ENCODE data around the gene ACTN2.

ACTN2 gene

GRCh38 chr1:236785477-236785876, 99.2 kb downstream of the ACTN2 start:
- DNase-seq = no peak

- DNase-seq = no peak
Observed at GRCh38 chr1:236786453-236786852, 100.2 kb downstream of the ACTN2 start.

- no peak for DNase-seq
Observed at GRCh38 chr1:236794585-236795034, 108.3 kb downstream of the ACTN2 start.

- DNase-seq = peak; percentile 90
Observed at GRCh38 chr1:236795035-236795756, 108.9 kb downstream of the ACTN2 start, which contains the start of gene MTR. TSS of gene MTR (plus strand) at chr1:236795292. CDS start at chr1:236795704, 412 bp downstream.

- no peak for DNase-seq
Observed at GRCh38 chr1:236795757-236796667, 109.7 kb downstream of the ACTN2 start.

- DNase-seq = no peak
Observed at GRCh38 chr1:236799001-236799400, 112.7 kb downstream of the ACTN2 start.

- DNase-seq = no peak
Observed at GRCh38 chr1:236800002-236800620, 113.8 kb downstream of the ACTN2 start.

- DNase-seq = no peak
Observed at GRCh38 chr1:236800623-236801022, 114.3 kb downstream of the ACTN2 start.

- no peak for DNase-seq
Observed at GRCh38 chr1:236802264-236802663, 116.0 kb downstream of the ACTN2 start.

- DNase-seq = no peak
Observed at GRCh38 chr1:236806634-236807033, 120.3 kb downstream of the ACTN2 start.

GRCh38 chr1:236808005-236808404, 121.7 kb downstream of the ACTN2 start:
- no peak for DNase-seq

- DNase-seq = peak; percentile 95
Observed at GRCh38 chr1:236808564-236809130, 122.3 kb downstream of the ACTN2 start.

- peak; percentile 95 for DNase-seq
Observed at GRCh38 chr1:236809148-236809547, 122.8 kb downstream of the ACTN2 start.

- no peak for DNase-seq
Observed at GRCh38 chr1:236810018-236810417, 123.7 kb downstream of the ACTN2 start.

GRCh38 chr1:236812334-236813030, 126.2 kb downstream of the ACTN2 start:
- DNase-seq = no peak

Data from NCI-H1105 treated with DMSO at 0.1 percent for 48 hours (cell line).